Left cardiac atrium (tissue), 4 donors: ENCODE measurements around the gene LSM11. TPM values are rescaled to one million over a fixed set of nuclear protein-coding genes. Genes with fewer than 3 reads are reported as not detected.
A peak's percentile ranks its signal among the peaks of the same experiment; 100 is the strongest.

Experiments
- ATAC-seq, 2 donors: fragments of 200-7000 bp; cut with Tn5 transposase; one replicate each; pipeline ENCODE4 v1.9.1; 2020; ENCODE audit warnings: mild to moderate bottlenecking in 2 of 2, moderate library complexity in 2 of 2
- DNase-seq: peaks from one replicate; pipeline ENCODE4 v3.0.0-alpha.2; 2020
- intact Hi-C, 2 donors: fragments of 100-400 bp; cut with DNase I; formaldehyde crosslinking; loops; one replicate each; pipeline versions ENCODE4 v1.14.1 to v1.15.1; 2022 to 2023
- total RNA-seq, 2 donors: library from RNA; stranded (reverse); fragmentation: NEBNext Ultra II Directional; extraction: Animal tissue kit (Norgen Biotek cat#: 25700); gene quantifications; one replicate each; pipeline ENCODE4 v1.2.1, GENCODE V29; 2021
- donor health status: DM: no; HTN: yes; CAD: no.
- donor health status: DM: no; HTN: yes; CAD: no; lungs with severe emphysema.
- donor health status: DM: yes; HTN: yes; CAD: no.
- donor health status: Dilated cardiomyopathy.

The LSM11 gene
- total RNA-seq, 2 donors from 2014 or later, result 2.2 to 2.8 TPM

DNA sequence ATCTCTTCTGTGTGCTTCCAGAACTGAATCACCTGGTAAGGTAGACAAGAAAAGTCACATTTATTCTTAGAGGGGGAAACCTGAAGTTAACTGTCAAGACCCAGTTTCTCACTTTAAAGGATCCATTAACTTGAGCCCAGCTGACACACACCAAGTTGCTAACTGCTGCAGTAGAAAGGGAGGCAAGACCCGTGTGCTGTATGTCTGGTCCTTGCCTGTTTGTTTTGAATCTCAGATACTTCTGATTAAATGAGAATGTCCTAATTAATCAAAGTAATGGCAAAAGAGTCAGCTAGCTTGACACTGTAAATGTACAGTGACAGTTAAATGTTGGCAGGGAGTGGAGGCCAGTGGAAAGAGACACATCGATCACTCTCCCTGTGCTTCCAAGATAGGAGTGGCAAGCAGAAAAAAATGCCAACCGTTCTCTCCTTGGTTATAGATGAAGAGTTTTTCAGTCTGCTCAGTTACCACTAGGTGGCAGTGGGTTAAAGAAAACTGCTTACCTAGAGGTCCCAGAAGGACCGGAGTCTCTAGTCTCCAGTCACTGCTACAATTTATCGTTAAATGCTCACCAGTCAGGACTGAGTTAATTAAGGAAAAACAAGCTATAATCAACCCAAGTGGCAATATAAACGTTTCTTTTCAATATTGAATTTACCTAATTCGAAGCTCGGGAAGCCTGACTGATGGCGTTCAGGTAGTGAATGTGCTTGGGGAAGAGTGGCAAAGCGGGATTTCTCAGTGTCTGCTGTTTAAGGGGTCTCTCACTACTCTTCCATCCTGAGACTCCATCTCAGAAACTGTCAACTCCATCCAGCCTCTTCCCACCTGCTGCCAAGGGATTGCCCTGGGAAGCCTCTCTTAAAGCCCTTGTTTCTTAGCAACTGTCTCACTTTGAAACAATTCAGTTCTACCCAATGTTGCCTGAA, 18.4 kb downstream of the LSM11 start:
- ATAC-seq, result peak; percentile 78 to 86
- intact Hi-C loops, result loop anchor here in 1 of 2 donors (5.0 kb wide), 1 partner anchor 1370 kb away; no protein-coding TSS in a partner anchor
- no peak for DNase-seq

GRCh38 chr5:157764531-157764930, 21.0 kb downstream of the LSM11 start:
- ATAC-seq, result no peak
- intact Hi-C loops, result loop anchor here in 1 of 2 donors (5.0 kb wide), 1 partner anchor 1368 kb away; no protein-coding TSS in a partner anchor
- DNase-seq, result no peak

DNA sequence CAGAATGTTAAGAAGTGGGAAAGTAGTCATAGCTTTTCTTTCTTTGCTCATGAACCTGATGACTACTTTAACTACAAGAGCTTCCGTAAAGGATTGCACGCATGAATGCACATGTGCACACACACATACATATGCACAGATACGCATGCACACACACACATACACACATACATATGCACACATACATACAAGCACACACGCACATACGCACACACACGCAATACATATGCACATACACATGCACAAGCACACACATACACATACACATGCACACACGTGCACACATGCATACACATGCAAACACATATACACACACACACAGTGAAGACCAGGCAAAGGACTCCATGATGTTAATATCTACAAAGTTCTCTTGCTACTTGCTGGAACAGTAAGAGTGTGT, 22.9 kb downstream of the LSM11 start:
- DNase-seq (no peak), ATAC-seq (no peak)
- intact Hi-C loops, result no loop called here

DNA sequence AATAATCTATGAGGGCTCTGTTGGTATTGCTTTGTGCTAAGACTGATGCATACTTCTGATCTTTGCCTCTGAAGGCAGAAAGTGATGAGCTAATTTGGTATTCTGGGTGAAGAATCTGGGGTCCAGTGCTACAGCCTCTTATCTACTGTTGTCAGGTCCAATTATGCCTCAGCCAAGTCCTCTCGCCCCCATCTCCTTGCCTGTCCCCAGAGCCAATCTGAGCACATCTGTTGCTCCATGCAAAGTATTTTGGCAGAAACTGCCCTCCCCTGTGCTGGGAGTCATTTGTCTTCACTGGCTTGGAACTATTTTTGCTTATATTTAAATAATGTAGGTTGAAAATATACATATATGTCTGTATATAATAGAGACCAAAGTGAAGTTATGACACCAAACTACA, 23.4 kb downstream of the LSM11 start:
- no peak for DNase-seq
- no peak for ATAC-seq
- intact Hi-C loops, result no loop called here

DNA sequence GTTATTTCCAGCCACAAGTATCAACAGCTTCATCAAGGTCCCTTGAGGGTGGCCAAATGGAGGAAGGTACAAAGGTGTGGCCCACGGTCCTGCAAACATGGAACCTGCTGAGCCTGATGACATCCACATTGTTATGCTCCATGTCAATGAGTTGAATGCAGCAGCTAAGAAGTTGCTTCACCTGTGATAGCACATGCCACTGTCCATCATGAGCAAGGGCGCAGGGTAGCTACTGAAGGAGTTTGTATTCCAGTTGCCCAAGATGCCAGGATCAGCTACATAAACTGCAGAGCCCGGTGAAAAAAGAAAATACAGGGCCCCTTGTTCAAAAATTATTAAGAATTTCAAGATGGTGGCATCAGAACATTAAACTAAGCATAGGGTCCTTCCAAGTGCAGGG, 24.2 kb downstream of the LSM11 start:
- intact Hi-C loops, result no loop called here
- ATAC-seq (no peak), DNase-seq (no peak)

DNA sequence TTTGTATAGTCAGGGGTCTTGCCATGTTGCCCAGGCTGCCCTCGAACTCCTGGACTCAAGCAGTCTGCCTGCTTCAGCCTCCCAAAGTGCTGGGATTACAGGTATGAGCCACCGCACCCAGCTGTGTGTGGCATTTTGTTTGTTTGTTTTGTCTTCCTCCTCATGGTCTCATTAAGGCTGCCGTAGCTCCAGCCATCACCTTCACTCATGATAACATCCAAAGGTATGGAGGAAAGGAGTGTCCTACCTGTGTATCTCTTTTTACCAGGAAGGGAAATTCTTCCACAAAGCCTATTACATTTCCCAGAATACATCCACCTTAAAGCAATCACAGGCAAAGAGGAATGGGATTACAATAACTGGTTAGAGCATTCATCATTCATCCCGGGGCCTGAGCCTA, 27.2 kb downstream of the LSM11 start:
- intact Hi-C loops, result no loop called here
- ATAC-seq, result no peak
- no peak for DNase-seq

DNA sequence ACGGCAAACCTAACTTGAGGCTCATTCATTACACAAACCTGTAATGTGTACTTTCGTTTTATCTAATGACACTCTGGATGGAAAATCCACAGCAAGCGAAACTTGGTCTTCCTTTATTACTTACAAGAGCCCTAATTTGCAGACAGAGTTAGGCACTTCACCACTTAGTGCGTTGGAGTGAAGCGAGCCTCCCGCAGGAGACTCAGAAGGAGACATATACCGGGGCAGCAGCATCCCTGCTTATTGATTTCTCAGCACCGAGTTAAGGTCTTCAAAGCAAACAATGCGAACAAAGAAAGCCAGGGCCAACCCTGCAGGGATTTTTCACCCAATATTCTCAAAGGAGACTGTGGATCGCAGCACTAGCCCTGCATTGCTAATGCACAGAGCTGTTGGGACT, 28.6 kb downstream of the LSM11 start:
- no peak for ATAC-seq
- intact Hi-C loops, result no loop called here
- no peak for DNase-seq

- ATAC-seq (no peak), DNase-seq (no peak)
- intact Hi-C loops, result no loop called here
Observed at GRCh38 chr5:157778121-157778805, 34.8 kb downstream of the LSM11 start.

DNA sequence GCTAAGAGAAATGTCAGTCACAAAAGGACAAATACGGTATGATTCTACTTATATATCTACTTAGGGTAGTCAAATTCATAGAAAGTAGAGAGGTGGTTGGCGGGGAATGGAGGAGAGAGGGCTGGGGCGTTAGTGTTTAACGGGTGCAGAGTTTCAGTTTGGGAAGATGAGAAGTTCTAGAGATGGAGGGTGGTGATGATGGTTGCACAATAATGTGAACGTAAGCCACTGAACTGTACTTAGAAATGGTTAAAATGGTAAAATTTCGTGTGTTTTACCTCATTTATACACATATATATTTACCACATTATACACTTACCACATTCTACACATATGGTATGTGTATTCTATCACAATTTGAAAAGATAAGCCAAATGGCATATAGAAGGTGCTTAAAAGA, 35.7 kb downstream of the LSM11 start:
- ATAC-seq (no peak), DNase-seq (no peak)
- intact Hi-C loops, result no loop called here

- intact Hi-C loops, result no loop called here
- ATAC-seq, result no peak
- no peak for DNase-seq
Observed at GRCh38 chr5:157785801-157786200, 42.3 kb downstream of the LSM11 start.

DNA sequence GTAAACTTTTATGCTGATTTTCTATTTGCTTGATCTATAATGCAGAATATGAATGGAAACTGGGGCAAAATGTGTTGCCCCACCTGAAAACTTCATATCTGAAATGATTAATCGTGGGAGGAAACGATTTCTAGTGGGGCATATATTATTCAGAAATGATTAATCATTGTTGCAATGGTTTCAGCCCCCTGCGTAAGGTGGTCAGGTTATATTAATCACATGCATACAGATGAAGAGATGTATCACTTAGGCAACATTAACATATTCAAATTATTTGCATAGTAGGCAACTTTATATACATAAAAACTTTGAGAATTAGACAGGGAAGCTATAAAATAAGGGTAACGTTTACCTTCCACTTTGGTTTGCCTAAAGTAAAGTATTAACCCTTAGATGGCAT, 49.8 kb downstream of the LSM11 start:
- DNase-seq (no peak), ATAC-seq (no peak)
- intact Hi-C loops, result no loop called here

- DNase-seq, result no peak
Observed at GRCh38 chr5:157799578-157799977, 56.1 kb downstream of the LSM11 start.

GRCh38 chr5:157800137-157800536, 56.6 kb downstream of the LSM11 start:
- ATAC-seq, result no peak
- no peak for DNase-seq
- intact Hi-C loops, result no loop called here

More at GRCh38 chr5:157799578-157799977, 56.1 kb downstream of the LSM11 start:
- no peak for ATAC-seq
- intact Hi-C loops, result no loop called here

- DNase-seq (no peak), ATAC-seq (no peak)
- intact Hi-C loops, result no loop called here
Observed at GRCh38 chr5:157802736-157803135, 59.2 kb downstream of the LSM11 start.

DNA sequence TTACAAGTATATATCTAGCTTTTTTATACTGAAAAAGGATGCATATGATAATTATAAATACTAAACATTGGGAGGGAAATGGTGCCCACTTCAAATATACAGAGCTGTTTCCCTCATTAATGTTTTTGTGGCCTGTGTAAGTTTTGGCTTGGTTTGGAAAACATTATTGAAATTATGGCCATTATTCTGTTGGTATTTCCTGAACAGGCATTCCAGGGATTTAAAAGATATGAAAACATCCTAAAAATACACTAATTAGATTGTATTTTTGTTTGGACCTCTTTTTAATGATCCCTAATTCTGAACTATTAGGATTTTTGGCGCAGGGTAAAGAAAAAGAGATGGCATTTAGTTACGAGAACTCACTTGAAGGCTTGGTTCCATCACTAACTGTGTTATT, 64.5 kb downstream of the LSM11 start:
- intact Hi-C loops, result no loop called here
- no peak for DNase-seq
- no peak for ATAC-seq

Other genes starting within 250 kb of the LSM11 start
- gene ADAM19, start 167.9 kb upstream of the LSM11 start, total RNA-seq, result 10 to 100 TPM; 19.0 to 57.5 TPM
- gene SOX30, start 91.3 kb upstream of the LSM11 start, total RNA-seq, result under 1 TPM; 0.37 to 0.44 TPM
- not detected for gene C5orf52, start 72.2 kb upstream of the LSM11 start, total RNA-seq
- 1 to 10 TPM; 5.6 to 5.9 TPM for gene THG1L, start 12.3 kb upstream of the LSM11 start, total RNA-seq
- gene CLINT1, start 115.4 kb downstream of the LSM11 start, total RNA-seq, result 10 to 100 TPM; 54.0 to 72.8 TPM